NCI-H2196 (cell line): ENCODE data around the gene SHISA6.

Source experiments
- DNase-seq: peaks from one replicate; lab custom pipeline; 2025; ENCODE audit not compliant: unreplicated experiment; lab: John Stamatoyannopoulos, UW

SHISA6 gene

GRCh38 chr17:11240841-11241610, at the start of gene SHISA6:
SHISA6 (plus strand) TSS chr17:11241213.
- no peak for DNase-seq

- DNase-seq, result no peak
Measured at GRCh38 chr17:11195801-11196200, 45.2 kb upstream of the SHISA6 start.

- no peak for DNase-seq
Measured at GRCh38 chr17:11204991-11205390, 36.0 kb upstream of the SHISA6 start.

GRCh38 chr17:11205659-11206058, 35.4 kb upstream of the SHISA6 start:
- DNase-seq, result no peak

GRCh38 chr17:11209906-11210305, 31.1 kb upstream of the SHISA6 start:
- no peak for DNase-seq

GRCh38 chr17:11212792-11213191, 28.2 kb upstream of the SHISA6 start:
- DNase-seq, result no peak

- DNase-seq, result no peak
Measured at GRCh38 chr17:11216976-11217375, 24.0 kb upstream of the SHISA6 start.

GRCh38 chr17:11221196-11221595, 19.8 kb upstream of the SHISA6 start:
- DNase-seq, result no peak

- DNase-seq, result no peak
Measured at GRCh38 chr17:11221721-11222120, 19.3 kb upstream of the SHISA6 start.

- DNase-seq, result no peak
Measured at GRCh38 chr17:11238705-11239104, 2.3 kb upstream of the SHISA6 start.

- DNase-seq, result no peak
Measured at GRCh38 chr17:11239379-11239970, 1.5 kb upstream of the SHISA6 start.

- no peak for DNase-seq
Measured at GRCh38 chr17:11240041-11240840, 772 bp upstream of the SHISA6 start.

GRCh38 chr17:11241611-11242226, 706 bp downstream of the SHISA6 start:
- no peak for DNase-seq

- no peak for DNase-seq
Measured at GRCh38 chr17:11242411-11242810, 1.4 kb downstream of the SHISA6 start.

- DNase-seq, result no peak
Measured at GRCh38 chr17:11244776-11245175, 3.8 kb downstream of the SHISA6 start.

- no peak for DNase-seq
Measured at GRCh38 chr17:11245187-11245586, 4.2 kb downstream of the SHISA6 start.

- no peak for DNase-seq
Measured at GRCh38 chr17:11245791-11246190, 4.8 kb downstream of the SHISA6 start.

- DNase-seq, result no peak
Measured at GRCh38 chr17:11250161-11250560, 9.1 kb downstream of the SHISA6 start.

- no peak for DNase-seq
Measured at GRCh38 chr17:11251561-11252107, 10.6 kb downstream of the SHISA6 start.

GRCh38 chr17:11252146-11252545, 11.1 kb downstream of the SHISA6 start:
- DNase-seq, result no peak

GRCh38 chr17:11256877-11257276, 15.9 kb downstream of the SHISA6 start:
- no peak for DNase-seq
